AG09309 (cell line): ENCODE measurements around the gene C7orf57.
A peak's percentile ranks its signal among the peaks of the same experiment; 100 is the strongest.
"Not testable (repeated sequence)": the region's sequence is repeated elsewhere in the genome, so short reads cannot be mapped to it uniquely, and the experiment has no call there.

Source experiments
- DNase-seq: peaks from one replicate; pipeline ENCODE4 v3.0.0-alpha.2; 2010; ENCODE audit warnings: low read depth
- H3K4me3 ChIP-seq: 2 replicates; pipeline ENCODE4 v1.5.1; 2011; ENCODE audit warnings: mild to moderate bottlenecking, low read depth, low read length, moderate library complexity; ENCODE audit not compliant: control insufficient read depth
- TF ChIP-seq, protein P1 (sequence below): IDR thresholded peaks from 2 replicates; pipeline ENCODE4 v1.5.1; 2011; ENCODE audit warnings: mild to moderate bottlenecking, low read depth, low read length, inconsistent platforms; ENCODE audit not compliant: insufficient read depth, control insufficient read depth; ENCODE audit errors: missing control alignments

Gene C7orf57

DNA sequence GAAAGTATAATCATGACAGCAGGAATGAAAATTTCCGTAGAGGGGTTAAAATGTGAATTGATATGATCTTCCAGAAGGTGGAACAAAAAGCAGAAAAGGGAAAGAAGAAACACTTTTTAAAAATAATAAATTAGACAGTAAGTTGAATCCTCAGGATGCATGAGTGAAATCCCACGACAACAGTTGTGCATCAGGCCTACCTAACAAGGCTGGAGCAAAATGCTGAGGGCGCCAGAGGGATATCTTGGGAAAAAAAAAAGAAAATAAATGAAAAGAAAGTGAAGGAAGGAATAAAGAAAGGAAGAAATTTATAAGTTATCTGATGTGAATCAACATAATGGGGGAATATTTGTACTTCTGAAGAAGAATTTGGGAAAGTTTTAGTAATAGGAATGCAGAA, 42.9 kb upstream of the C7orf57 start:
- TF ChIP-seq, protein P1, sequence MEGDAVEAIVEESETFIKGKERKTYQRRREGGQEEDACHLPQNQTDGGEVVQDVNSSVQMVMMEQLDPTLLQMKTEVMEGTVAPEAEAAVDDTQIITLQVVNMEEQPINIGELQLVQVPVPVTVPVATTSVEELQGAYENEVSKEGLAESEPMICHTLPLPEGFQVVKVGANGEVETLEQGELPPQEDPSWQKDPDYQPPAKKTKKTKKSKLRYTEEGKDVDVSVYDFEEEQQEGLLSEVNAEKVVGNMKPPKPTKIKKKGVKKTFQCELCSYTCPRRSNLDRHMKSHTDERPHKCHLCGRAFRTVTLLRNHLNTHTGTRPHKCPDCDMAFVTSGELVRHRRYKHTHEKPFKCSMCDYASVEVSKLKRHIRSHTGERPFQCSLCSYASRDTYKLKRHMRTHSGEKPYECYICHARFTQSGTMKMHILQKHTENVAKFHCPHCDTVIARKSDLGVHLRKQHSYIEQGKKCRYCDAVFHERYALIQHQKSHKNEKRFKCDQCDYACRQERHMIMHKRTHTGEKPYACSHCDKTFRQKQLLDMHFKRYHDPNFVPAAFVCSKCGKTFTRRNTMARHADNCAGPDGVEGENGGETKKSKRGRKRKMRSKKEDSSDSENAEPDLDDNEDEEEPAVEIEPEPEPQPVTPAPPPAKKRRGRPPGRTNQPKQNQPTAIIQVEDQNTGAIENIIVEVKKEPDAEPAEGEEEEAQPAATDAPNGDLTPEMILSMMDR: no peak
- no peak overlapping the region for H3K4me3 ChIP-seq
- no peak for DNase-seq

- no peak for DNase-seq
- H3K4me3 ChIP-seq: no peak overlapping the region
These were observed 35.9 kb upstream of the C7orf57 start for GRCh38 chr7:47999413-47999812.

DNA sequence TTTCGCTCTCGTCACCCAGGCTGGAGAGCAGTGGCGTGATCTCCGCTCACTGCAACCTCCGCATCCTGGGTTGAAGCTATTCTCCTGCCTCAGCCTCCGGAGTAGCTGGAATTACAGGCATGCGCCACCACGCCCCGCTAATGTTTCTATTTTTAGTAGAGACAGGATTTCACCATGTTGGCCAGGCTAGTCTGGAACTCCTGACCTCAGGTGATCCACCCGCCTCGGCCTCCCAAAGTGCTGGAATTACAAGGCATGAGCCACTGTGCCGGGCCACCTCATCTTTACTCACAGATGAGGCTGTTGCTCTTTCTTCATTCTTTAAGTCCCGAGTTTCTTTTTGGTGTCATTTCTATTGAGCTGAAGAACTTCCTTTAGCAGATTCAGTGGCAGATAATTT, 35.2 kb upstream of the C7orf57 start:
- H3K4me3 ChIP-seq, DNase-seq: not testable (repeated sequence)

More at GRCh38 chr7:47999413-47999812, 35.9 kb upstream of the C7orf57 start:
- TF ChIP-seq, protein P1: no peak

- no peak overlapping the region for H3K4me3 ChIP-seq
- TF ChIP-seq, protein P1: no peak
- DNase-seq: no peak
These were observed 31.3 kb upstream of the C7orf57 start for GRCh38 chr7:48004032-48004431.

GRCh38 chr7:48004638-48005037, 30.7 kb upstream of the C7orf57 start:
- DNase-seq: no peak
- TF ChIP-seq, protein P1: no peak
- H3K4me3 ChIP-seq: no peak overlapping the region

DNA sequence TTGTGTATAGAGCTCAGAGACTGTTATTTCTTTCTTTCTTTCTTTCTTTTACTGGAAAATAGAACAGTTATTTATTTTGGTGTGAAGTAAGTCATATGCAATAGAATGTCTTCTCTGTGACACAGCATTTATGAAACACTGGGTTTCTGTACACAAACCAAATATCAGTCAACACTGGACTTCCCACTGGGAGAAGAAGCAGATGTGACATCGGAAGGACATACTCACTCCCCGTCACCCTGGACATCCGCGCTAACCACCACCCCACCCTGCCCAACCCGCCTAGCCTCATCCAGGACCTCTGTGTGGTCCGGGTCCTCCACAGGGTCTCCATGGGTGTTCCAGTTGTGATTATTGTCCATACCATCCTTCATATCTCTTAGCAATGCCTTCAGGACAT, 28.5 kb upstream of the C7orf57 start:
- TF ChIP-seq, protein P1: no peak
- no peak overlapping the region for H3K4me3 ChIP-seq
- DNase-seq: no peak

DNA sequence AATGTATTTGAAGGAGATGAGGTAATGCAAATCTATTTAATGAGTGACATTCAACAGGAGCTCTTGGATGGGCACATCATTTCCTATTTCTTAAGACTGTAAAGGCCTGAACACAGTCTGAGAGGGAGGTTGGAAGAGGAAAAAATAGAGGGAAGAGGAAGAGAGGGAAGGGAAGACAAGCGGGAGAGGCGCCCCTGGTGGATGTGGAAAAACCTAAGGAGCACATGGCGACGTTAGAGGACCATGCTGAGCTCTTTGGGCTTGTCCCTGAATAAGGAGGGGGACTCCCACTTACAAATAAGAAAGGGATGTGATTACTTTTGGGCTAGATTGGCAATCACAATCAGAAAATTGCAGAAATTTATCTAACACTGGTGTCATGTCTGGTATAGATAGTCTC, 26.1 kb upstream of the C7orf57 start:
- no peak for DNase-seq
- TF ChIP-seq, protein P1: peak; percentile 8
- no peak overlapping the region for H3K4me3 ChIP-seq
